Stimulated activated CD4-positive, alpha-beta T cell treated with anti-CD3 and anti-CD28 coated beads, Interleukin-12 subunit alpha, Interleukin-12 subunit beta, amount 100 ng/mL, for 48 hours (primary cell): Measurements from ENCODE around the gene CRISP3.

Source experiments
- DNase-seq, 3 donors: peaks; one replicate each; pipeline ENCODE4 v3.0.0-alpha.2; 2020; ENCODE audit warnings: low read depth in 2 of 3, low spot score in 1 of 3

Gene CRISP3

DNA sequence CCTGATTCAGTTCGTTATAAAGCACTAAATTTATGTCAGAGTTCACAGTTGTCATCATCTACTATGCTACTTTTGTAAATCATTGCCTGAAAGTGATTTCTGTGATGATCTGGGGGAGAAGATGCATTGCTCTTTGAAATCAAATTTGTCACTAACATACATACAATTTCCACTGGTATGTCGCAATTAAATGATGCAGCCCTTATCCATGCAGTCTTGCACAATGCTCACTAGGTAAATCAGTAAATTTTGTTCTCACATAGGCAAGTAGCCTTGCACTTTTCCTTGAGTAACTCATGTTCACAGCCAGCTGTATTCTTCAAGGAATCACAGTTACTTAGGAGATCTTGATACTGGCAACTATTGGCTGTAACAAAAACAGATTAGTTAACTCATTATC lies 51.7 kb downstream of the CRISP3 start:
- no peak for DNase-seq
